NCI-H2227 (cell line): ENCODE data around the gene GDF9.

ENCODE experiments used
- DNase-seq: peaks from one replicate; lab custom pipeline; 2025; ENCODE audit not compliant: unreplicated experiment; lab: John Stamatoyannopoulos, UW

GDF9 gene

GRCh38 chr5:132822650-132823480 is 43.4 kb downstream of the GDF9 start:
- DNase-seq, result no peak

GRCh38 chr5:132821791-132822190 is 44.5 kb downstream of the GDF9 start:
- no peak for DNase-seq

DNA sequence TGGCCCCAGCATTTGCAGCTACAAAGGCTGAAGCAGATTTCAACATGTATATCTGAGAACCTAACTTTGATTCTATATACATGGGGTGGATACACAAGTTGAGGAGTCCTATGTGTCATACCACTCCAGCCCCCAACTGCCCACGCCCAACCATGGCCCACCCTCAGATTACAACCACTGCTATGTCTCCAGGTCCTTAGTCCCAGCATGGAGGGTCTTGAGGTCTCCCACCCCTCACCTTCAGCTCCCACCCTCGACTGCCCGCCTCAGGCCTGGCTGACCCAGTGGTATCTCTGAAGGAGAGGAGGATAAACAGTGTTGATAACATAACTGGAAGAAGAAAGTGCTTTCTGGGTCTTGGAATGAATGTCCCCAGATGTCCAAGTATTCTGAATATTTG is 44.9 kb downstream of the GDF9 start:
- DNase-seq, result no peak

- peak; percentile 89 for DNase-seq
Measured at GRCh38 chr5:132820162-132820754, 46.0 kb downstream of the GDF9 start.

DNA sequence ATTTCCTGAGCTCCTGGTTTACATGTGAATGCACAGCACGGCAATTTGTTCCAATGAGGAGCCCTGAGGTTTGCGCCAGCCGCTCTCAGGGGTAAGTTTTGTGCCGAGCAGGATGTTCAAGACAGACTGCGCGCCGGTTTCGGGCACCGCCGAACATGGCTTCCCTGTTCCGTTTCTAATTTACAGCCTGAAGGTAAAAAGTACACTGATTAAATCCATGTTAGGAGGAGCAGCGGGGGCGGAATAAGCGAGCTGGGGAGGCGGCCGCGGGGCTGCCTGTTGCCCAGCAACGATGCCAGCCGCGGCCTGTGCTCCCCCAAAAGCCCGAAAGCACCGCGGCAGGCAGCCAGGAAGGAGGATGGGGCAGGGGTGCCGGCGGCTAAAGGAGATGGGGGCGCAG is 46.8 kb downstream of the GDF9 start:
- peak; percentile 25 for DNase-seq

DNA sequence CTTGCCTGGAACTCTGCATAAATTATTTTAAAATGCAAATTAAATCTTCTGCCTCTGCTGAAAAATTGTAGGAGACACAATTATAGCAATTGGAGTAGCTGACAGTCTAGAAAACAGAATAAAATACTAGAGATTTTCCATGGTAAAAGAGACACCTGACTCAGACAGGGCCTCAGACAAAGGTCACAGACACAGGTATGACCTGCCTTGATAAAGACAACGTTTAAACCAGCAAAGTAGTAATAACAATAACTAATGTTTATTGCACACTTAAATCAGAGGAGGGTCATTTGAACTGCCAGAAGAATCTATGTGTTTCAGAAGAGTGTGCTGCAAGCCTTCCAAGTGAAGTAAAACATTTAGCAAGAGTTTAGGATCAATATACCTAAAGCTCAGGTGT is 49.3 kb downstream of the GDF9 start:
- no peak for DNase-seq

GRCh38 chr5:132816554-132816953 is 49.7 kb downstream of the GDF9 start:
- DNase-seq, result no peak

DNA sequence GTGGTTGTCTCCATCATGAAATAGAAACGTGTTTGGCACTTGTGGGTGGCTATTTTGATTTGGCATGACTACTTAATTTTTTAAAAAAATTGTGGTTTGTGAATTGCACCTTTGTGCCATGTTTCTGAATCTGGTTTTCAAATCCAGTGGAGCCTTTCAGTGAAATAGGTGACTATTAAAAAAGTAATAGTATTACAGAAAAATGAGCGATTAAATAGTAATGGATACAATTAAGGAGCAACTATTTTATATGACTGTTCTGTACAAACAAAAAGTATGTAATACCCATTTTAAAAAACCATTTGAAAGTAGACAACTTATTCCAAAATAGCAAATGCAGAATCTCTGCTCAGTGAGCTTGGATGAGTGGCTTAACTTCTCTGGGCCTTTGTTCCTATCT is 50.2 kb downstream of the GDF9 start:
- DNase-seq, result no peak

- no peak for DNase-seq
Measured at GRCh38 chr5:132815454-132815853, 50.8 kb downstream of the GDF9 start.

DNA sequence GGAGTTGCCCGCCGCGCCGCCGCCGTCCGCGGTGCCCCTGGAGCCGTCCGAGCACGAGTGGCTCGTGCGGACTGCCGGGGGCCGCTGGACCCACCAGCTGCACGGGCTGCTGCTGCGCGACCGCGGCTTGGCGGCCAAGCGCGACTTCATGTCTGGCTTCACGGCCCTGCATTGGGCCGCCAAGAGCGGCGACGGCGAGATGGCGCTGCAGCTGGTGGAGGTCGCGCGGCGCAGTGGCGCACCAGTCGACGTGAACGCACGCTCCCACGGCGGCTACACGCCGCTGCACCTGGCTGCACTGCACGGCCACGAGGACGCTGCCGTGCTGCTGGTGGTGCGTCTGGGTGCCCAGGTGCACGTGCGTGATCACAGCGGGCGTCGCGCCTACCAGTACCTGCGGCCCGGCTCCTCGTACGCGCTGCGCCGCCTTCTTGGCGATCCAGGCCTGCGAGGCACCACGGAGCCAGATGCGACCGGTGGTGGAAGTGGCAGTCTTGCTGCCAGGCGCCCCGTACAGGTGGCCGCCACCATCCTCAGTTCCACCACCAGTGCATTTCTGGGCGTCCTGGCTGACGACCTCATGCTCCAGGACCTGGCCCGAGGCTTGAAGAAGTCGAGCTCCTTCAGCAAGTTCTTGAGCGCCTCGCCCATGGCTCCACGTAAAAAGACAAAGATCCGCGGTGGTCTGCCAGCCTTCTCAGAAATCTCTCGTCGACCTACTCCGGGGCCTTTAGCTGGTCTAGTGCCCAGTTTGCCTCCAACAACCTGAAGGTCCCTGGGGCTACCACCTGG is 51.6 kb downstream of the GDF9 start:
- DNase-seq, result no peak

- peak; percentile 36 for DNase-seq
Measured at GRCh38 chr5:132813599-132814502, 52.4 kb downstream of the GDF9 start.

- peak; percentile 53 for DNase-seq
Measured at GRCh38 chr5:132812781-132813598, 53.3 kb downstream of the GDF9 start, which contains the start of gene SOWAHA. Gene SOWAHA (plus strand): TSS chr5:132813302. CDS start chr5:132813622, 320 bp downstream.

DNA sequence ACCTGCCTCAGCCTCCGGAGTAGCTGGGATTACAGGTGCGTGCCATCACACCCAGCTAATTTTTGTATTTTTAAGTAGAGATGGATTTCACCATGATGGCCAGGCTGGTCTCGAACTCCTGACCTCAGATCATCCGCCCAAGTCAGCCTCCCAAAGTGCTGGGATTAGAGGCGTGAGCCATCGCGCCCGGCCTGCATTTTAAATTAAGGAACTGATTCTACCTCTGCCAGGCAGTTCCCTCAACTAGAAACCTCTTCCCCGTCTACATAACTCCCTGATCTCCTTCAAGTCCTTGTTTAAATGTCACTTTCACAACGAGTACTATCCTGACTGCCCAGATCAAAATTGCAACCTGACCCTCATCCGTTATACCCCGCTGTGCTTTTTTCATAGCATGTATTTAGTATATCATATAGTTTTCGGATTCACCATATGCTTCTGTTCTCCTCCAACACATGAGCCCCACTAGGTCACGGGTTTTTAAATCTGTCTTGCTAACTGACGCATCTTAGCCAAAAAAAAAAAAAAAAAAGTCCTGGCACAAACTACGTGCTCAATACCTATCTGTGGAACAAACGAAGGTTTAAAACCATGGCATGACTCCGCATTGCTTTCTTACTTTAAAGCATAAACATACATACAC is 54.0 kb downstream of the GDF9 start:
- DNase-seq, result peak; percentile 61
